GM21619 (cell line): ENCODE measurements around the gene GPR143.

ENCODE experiments used
- ATAC-seq: cut with Tn5 transposase; IDR thresholded peaks from one replicate; pipeline ENCODE4 v1.9.1; 2021; ENCODE audit not compliant: unreplicated experiment

Gene GPR143

GRCh38 chrX:9708923-9709553 lies 56.6 kb downstream of the GPR143 start:
- ATAC-seq: peak; percentile 84

GRCh38 chrX:9708086-9708485 lies 57.6 kb downstream of the GPR143 start:
- no peak for ATAC-seq

GRCh38 chrX:9707306-9708033 lies 58.2 kb downstream of the GPR143 start:
- no peak for ATAC-seq

GRCh38 chrX:9706421-9706820 lies 59.2 kb downstream of the GPR143 start:
- ATAC-seq: no peak

GRCh38 chrX:9704876-9705465 lies 60.7 kb downstream of the GPR143 start:
- no peak for ATAC-seq

- no peak for ATAC-seq
Measured at GRCh38 chrX:9703406-9703805, 62.2 kb downstream of the GPR143 start.

GRCh38 chrX:9701790-9702189 lies 63.9 kb downstream of the GPR143 start:
- ATAC-seq: no peak

GRCh38 chrX:9700555-9700954 lies 65.1 kb downstream of the GPR143 start:
- ATAC-seq: no peak

GRCh38 chrX:9698576-9698975 lies 67.1 kb downstream of the GPR143 start:
- no peak for ATAC-seq

GRCh38 chrX:9693307-9694001 lies 72.2 kb downstream of the GPR143 start:
- ATAC-seq: no peak

GRCh38 chrX:9690046-9690445 lies 75.6 kb downstream of the GPR143 start:
- no peak for ATAC-seq

- ATAC-seq: no peak
Measured at GRCh38 chrX:9688833-9689232, 76.8 kb downstream of the GPR143 start.

GRCh38 chrX:9687899-9688298 lies 77.7 kb downstream of the GPR143 start:
- no peak for ATAC-seq

- no peak for ATAC-seq
Measured at GRCh38 chrX:9683350-9683749, 82.3 kb downstream of the GPR143 start.

GRCh38 chrX:9682861-9683260 lies 82.8 kb downstream of the GPR143 start:
- no peak for ATAC-seq

GRCh38 chrX:9682456-9682855 lies 83.2 kb downstream of the GPR143 start:
- no peak for ATAC-seq

- ATAC-seq: no peak
Measured at GRCh38 chrX:9681422-9681821, 84.2 kb downstream of the GPR143 start.

- no peak for ATAC-seq
Measured at GRCh38 chrX:9681011-9681410, 84.6 kb downstream of the GPR143 start.

- ATAC-seq: no peak
Measured at GRCh38 chrX:9678215-9678965, 87.3 kb downstream of the GPR143 start.

GRCh38 chrX:9677098-9677739 lies 88.4 kb downstream of the GPR143 start:
- peak; percentile 97 for ATAC-seq

GRCh38 chrX:9676738-9677097 lies 88.9 kb downstream of the GPR143 start:
- no peak for ATAC-seq
